T-cell (primary cell): ENCODE results near the gene OR6A2. TPM values are rescaled to one million over a fixed set of nuclear protein-coding genes. Genes with fewer than 3 reads are reported as not detected.
"Not testable (repeated sequence)": the region's sequence is repeated elsewhere in the genome, so short reads cannot be mapped to it uniquely, and the experiment has no call there.

Experiments
- ATAC-seq, 4 experiments: fragments of 200-7000 bp in 3 of 4; fragments of 150-1000 bp in 1 of 4; cut with Tn5 transposase; replicated peaks in 1 of 4; 1 replicate in 3 of 4; 2 replicates in 1 of 4; pipeline ENCODE4 v1.10.0; 2021; ENCODE audit warnings: moderate library complexity in 3 of 4, mild to moderate bottlenecking in 2 of 4, moderate number of reproducible peaks in 1 of 4
- CTCF ChIA-PET, 2 donors: fragments of 300-600 bp; sonication (Branson Sonifier 250); formaldehyde crosslinking; loops; one replicate each; lab custom pipeline; 2022; ENCODE audit warnings: antibody characterized with exemption in 2 of 2; lab: Charles Lee
- POLR2A ChIA-PET, 2 donors: fragments of 300-600 bp; sonication (Branson Sonifier 250); formaldehyde crosslinking; loops; one replicate each; lab custom pipeline; 2022; ENCODE audit warnings: antibody characterized with exemption in 2 of 2; lab: Charles Lee
- DNase-seq, 35 experiments: peaks; one replicate each; pipeline versions ENCODE4 v3.0.0 to v3.0.0-alpha.2; 2013 to 2023
- H3K27ac ChIP-seq: one replicate; pipeline ENCODE4 v1.5.1; 2013; ENCODE audit warnings: low read length
- H3K27me3 ChIP-seq, 2 experiments: replicated peaks in 1 of 2; 1 replicate in 1 of 2; 2 replicates in 1 of 2; pipeline versions ENCODE4 v1.6.1 to v1.7.0; 2013; ENCODE audit warnings: low read length in 1 of 2, mixed read lengths in 1 of 2; ENCODE audit not compliant: control insufficient read depth in 2 of 2, insufficient read depth in 2 of 2; ENCODE audit errors: extremely low read depth in 1 of 2
- H3K36me3 ChIP-seq, 2 donors: 1 replicate in 1 of 2; 2 replicates in 1 of 2; pipeline versions ENCODE4 v1.6.1 to v1.7.0; 2013; ENCODE audit warnings: low read length in 1 of 2; ENCODE audit not compliant: control insufficient read depth in 2 of 2, insufficient read depth in 1 of 2; ENCODE audit errors: extremely low read depth in 1 of 2
- H3K4me1 ChIP-seq, 2 experiments: 1 replicate in 1 of 2; 2 replicates in 1 of 2; pipeline versions ENCODE4 v1.6.1 to v1.7.0; 2013; ENCODE audit warnings: low read length in 2 of 2, mixed read lengths in 1 of 2; ENCODE audit not compliant: insufficient read depth in 2 of 2, control insufficient read depth in 1 of 2; ENCODE audit errors: extremely low read depth in 1 of 2
- H3K4me3 ChIP-seq, 2 donors: 1 replicate in 1 of 2; 2 replicates in 1 of 2; pipeline versions ENCODE4 v1.5.1 to v1.7.0; 2013; ENCODE audit warnings: mild to moderate bottlenecking in 2 of 2, low read length in 1 of 2, moderate library complexity in 1 of 2; ENCODE audit not compliant: control insufficient read depth in 1 of 2; ENCODE audit errors: extremely low read depth in 1 of 2
- H3K9me3 ChIP-seq: 2 replicates; pipeline ENCODE4 v1.7.0; 2013
- H3K27ac Mint-ChIP-seq, 2 donors: one replicate each; pipeline ENCODE4 v1.8.0; 2020 to 2021; ENCODE audit warnings: mild to moderate bottlenecking in 2 of 2, mixed read lengths in 2 of 2
- H3K27me3 Mint-ChIP-seq, 2 donors: one replicate each; pipeline ENCODE4 v1.8.0; 2021 to 2022; ENCODE audit warnings: mixed read lengths in 2 of 2
- H3K36me3 Mint-ChIP-seq: one replicate; pipeline ENCODE4 v1.8.0; 2021; ENCODE audit warnings: mixed read lengths
- H3K4me1 Mint-ChIP-seq, 3 donors: one replicate each; pipeline ENCODE4 v1.8.0; 2020 to 2022; ENCODE audit warnings: mixed read lengths in 3 of 3, mild to moderate bottlenecking in 1 of 3
- H3K4me3 Mint-ChIP-seq, 3 donors: one replicate each; pipeline ENCODE4 v1.8.0; 2020 to 2022; ENCODE audit warnings: mild to moderate bottlenecking in 3 of 3, mixed read lengths in 3 of 3, moderate library complexity in 3 of 3
- H3K9me3 Mint-ChIP-seq, 3 donors: one replicate each; pipeline ENCODE4 v1.8.0; 2020 to 2022; ENCODE audit warnings: mixed read lengths in 3 of 3
- WGBS: methylation state at CpG from one replicate; pipeline ENCODE4 v1.1.5; 2013; ENCODE audit warnings: missing lambda C conversion rate; ENCODE audit not compliant: insufficient coverage; 5-methylcytosine and 5-hydroxymethylcytosine counted together
- total RNA-seq, 35 experiments: library from RNA in 6 of 35; stranded (reverse) in 6 of 35; fragments of 120-200 nt in 1 of 35; gene quantifications; one replicate each; pipeline versions ENCODE4 v1.2.1 to v1.2.4 and lab custom pipeline; 2013 to 2026

The OR6A2 gene
- total RNA-seq, 5 donors from 2014 or later (not counting 1 experiment from before 2014, with no cell fraction given) = 0.35 TPM; not detected in 4

- POLR2A ChIA-PET = no interaction called here
- CTCF ChIA-PET = no interaction called here
- DNase-seq (no peak), ATAC-seq (no peak)
- 78% methylated on average over 1 of the region's 2 CpGs for WGBS
- Histone ChIP-seq H3K36me3 (no peaks in the 10 kb centered on the region), H3K9me3 (no peaks in the 10 kb centered on the region), H3K4me3 (no peak overlapping the region), H3K27me3 (peaks cover 0 to 13% of the 10 kb centered on the region in 2 experiments), H3K4me1 (peaks cover 0 to 4% of the 10 kb centered on the region in 2 experiments), H3K27ac (no peak overlapping the region)
- no peak overlapping the region for H3K27ac Mint-ChIP-seq
- H3K4me1 Mint-ChIP-seq = no peaks in the 10 kb centered on the region
- H3K27me3 Mint-ChIP-seq = peaks cover 28 to 51% of the 10 kb centered on the region in 2 donors
- no peaks in the 10 kb centered on the region for H3K9me3 Mint-ChIP-seq
- no peak overlapping the region for H3K4me3 Mint-ChIP-seq
- H3K36me3 Mint-ChIP-seq = no peaks in the 10 kb centered on the region
These were observed 14.2 kb upstream of the OR6A2 start for GRCh38 chr11:6813656-6814055.

GRCh38 chr11:6812390-6813005 is 13.0 kb upstream of the OR6A2 start:
- Mint-ChIP-seq H3K9me3 (no peaks in the 10 kb centered on the region), H3K4me1 (no peaks in the 10 kb centered on the region), H3K27ac (no peak overlapping the region), H3K36me3 (no peaks in the 10 kb centered on the region), H3K4me3 (no peak overlapping the region), H3K27me3 (peaks cover 32 to 57% of the 10 kb centered on the region in 2 donors)
- H3K36me3 ChIP-seq = no peaks in the 10 kb centered on the region
- ATAC-seq (peak; percentile 50 to 83 (median 68)), DNase-seq (peak in 20 of 35 experiments; percentile 1 to 65 (median 14))
- WGBS = 0% methylated on average over 3 of the region's 6 CpGs
- no peak overlapping the region for H3K4me3 ChIP-seq
- H3K27me3 ChIP-seq = peaks cover 0 to 13% of the 10 kb centered on the region in 2 experiments
- ChIA-PET CTCF (interaction anchor here (0.5 to 1.6 kb wide), 10 partner anchors 8 to 882 kb away, joined by 3 to 7 read pairs (median 4); no protein-coding TSS in a partner anchor), POLR2A (no interaction called here)
- no peaks in the 10 kb centered on the region for H3K9me3 ChIP-seq
- H3K4me1 ChIP-seq = peaks cover 0 to 4% of the 10 kb centered on the region in 2 experiments
- H3K27ac ChIP-seq = no peak overlapping the region

- H3K4me1 ChIP-seq, H3K4me3 ChIP-seq, H3K4me1 Mint-ChIP-seq, ATAC-seq, H3K36me3 ChIP-seq, H3K27ac Mint-ChIP-seq, H3K36me3 Mint-ChIP-seq, H3K4me3 Mint-ChIP-seq, H3K27ac ChIP-seq, H3K9me3 ChIP-seq, DNase-seq, POLR2A ChIA-PET, H3K27me3 ChIP-seq, H3K27me3 Mint-ChIP-seq: not testable (repeated sequence)
- CTCF ChIA-PET = interaction anchor here in 1 of 2 donors (0.6 kb wide), 1 partner anchor 457 kb away, joined by 4 read pairs; no protein-coding TSS in a partner anchor
- H3K9me3 Mint-ChIP-seq = peaks cover 10 to 14% (median 10%) of the 10 kb centered on the region in 3 donors
These were observed 1.6 kb upstream of the OR6A2 start for GRCh38 chr11:6801075-6801474.

GRCh38 chr11:6794639-6795038 is 4.8 kb downstream of the OR6A2 start:
- no peak overlapping the region for H3K4me3 ChIP-seq
- no peaks in the 10 kb centered on the region for H3K4me1 ChIP-seq
- H3K27me3 Mint-ChIP-seq = peaks cover 2 to 4% of the 10 kb centered on the region in 2 donors
- H3K27ac ChIP-seq = no peak overlapping the region
- 85% methylated on average over 4 of the region's 4 CpGs for WGBS
- no peaks in the 10 kb centered on the region for H3K9me3 ChIP-seq
- no peaks in the 10 kb centered on the region for H3K9me3 Mint-ChIP-seq
- ATAC-seq (no peak), DNase-seq (no peak)
- H3K4me1 Mint-ChIP-seq = no peaks in the 10 kb centered on the region
- no peak overlapping the region for H3K4me3 Mint-ChIP-seq
- CTCF ChIA-PET = no interaction called here
- no peaks in the 10 kb centered on the region for H3K36me3 ChIP-seq
- POLR2A ChIA-PET = no interaction called here
- H3K27ac Mint-ChIP-seq = no peak overlapping the region
- no peaks in the 10 kb centered on the region for H3K27me3 ChIP-seq
- H3K36me3 Mint-ChIP-seq = no peaks in the 10 kb centered on the region

- no peak overlapping the region for H3K27ac ChIP-seq
- H3K4me1 Mint-ChIP-seq = no peaks in the 10 kb centered on the region
- ChIA-PET POLR2A (no interaction called here), CTCF (interaction anchor here in 1 of 2 donors (1.3 kb wide), 1 partner anchor 36 kb away, joined by 4 read pairs; no protein-coding TSS in a partner anchor)
- H3K4me3 ChIP-seq = no peak overlapping the region
- H3K9me3 ChIP-seq = no peaks in the 10 kb centered on the region
- no peak for ATAC-seq
- no peaks in the 10 kb centered on the region for H3K27me3 ChIP-seq
- peaks cover 9 to 21% of the 10 kb centered on the region in 2 donors for H3K27me3 Mint-ChIP-seq
- no peak overlapping the region for H3K27ac Mint-ChIP-seq
- no peaks in the 10 kb centered on the region for H3K4me1 ChIP-seq
- no CpG with 5 or more reads among the region's 2 CpGs for WGBS
- DNase-seq = no peak
- H3K9me3 Mint-ChIP-seq = no peaks in the 10 kb centered on the region
- H3K4me3 Mint-ChIP-seq = no peak overlapping the region
- no peaks in the 10 kb centered on the region for H3K36me3 ChIP-seq
- no peaks in the 10 kb centered on the region for H3K36me3 Mint-ChIP-seq
These were observed 8.9 kb downstream of the OR6A2 start for GRCh38 chr11:6790546-6790945.

- Mint-ChIP-seq H3K4me1 (no peaks in the 10 kb centered on the region), H3K27ac (no peak within 1 kb of the TSS), H3K9me3 (no peaks in the 10 kb centered on the region), H3K36me3 (no peaks in the 10 kb centered on the region), H3K27me3 (peaks cover 3 to 17% of the 10 kb centered on the region in 2 donors), H3K4me3 (no peak within 1 kb of the TSS)
- no peak within 1 kb of the TSS for H3K4me3 ChIP-seq
- no peak for DNase-seq
- CTCF ChIA-PET = interaction anchor here in 1 of 2 donors (0.6 kb wide), 1 partner anchor 320 kb away, joined by 3 read pairs; no protein-coding TSS in a partner anchor
- WGBS = 100% methylated on average over 1 of the region's 2 CpGs
- H3K36me3 ChIP-seq = no peaks in the 10 kb centered on the region
- H3K4me1 ChIP-seq = no peaks in the 10 kb centered on the region
- H3K27me3 ChIP-seq = peaks cover 0 to 5% of the 10 kb centered on the region in 2 experiments
- no peak for ATAC-seq
- H3K27ac ChIP-seq = no peak within 1 kb of the TSS
- POLR2A ChIA-PET = interaction anchor here in 1 of 2 donors (0.5 kb wide), 1 partner anchor 630 kb away, joined by 3 read pairs; no protein-coding TSS in a partner anchor
- H3K9me3 ChIP-seq = no peaks in the 10 kb centered on the region
These were observed 16.8 kb downstream of the OR6A2 start, which contains the start of gene OR2AG1 for GRCh38 chr11:6782720-6783119. Gene OR2AG1 (plus strand): TSS chr11:6783020. CDS start chr11:6785038, 2,018 bp downstream.
